GM23338 (cell line): ENCODE measurements around the gene MAP4K1. TPM values are rescaled to one million over a fixed set of nuclear protein-coding genes. Genes with fewer than 3 reads are reported as not detected.
"Not testable (repeated sequence)": the region's sequence is repeated elsewhere in the genome, so short reads cannot be mapped to it uniquely, and the experiment has no call there.

Source experiments
- ATAC-seq: fragments of 200-7000 bp; cut with Tn5 transposase; 3 replicates; pipeline ENCODE4 v1.9.1; 2020
- DNase-seq: peaks from one replicate; pipeline ENCODE4 v3.0.0-alpha.2; 2015; ENCODE audit warnings: low spot score
- H2AFZ ChIP-seq: fragments of 200-600 bp; sonication (generic); 2 replicates; pipeline ENCODE4 v1.8.0; 2016; ENCODE audit warnings: antibody characterized with exemption, mild to moderate bottlenecking, moderate library complexity
- H3F3A ChIP-seq: fragments of 200-600 bp; sonication (generic); replicated peaks from 2 replicates; pipeline ENCODE4 v1.8.0; 2017; ENCODE audit warnings: antibody characterized with exemption, mixed run types, low read depth
- H3K27ac ChIP-seq: fragments of 200-600 bp; sonication (generic); 2 replicates; pipeline ENCODE4 v1.6.1; 2016; ENCODE audit warnings: low read depth
- H3K27me3 ChIP-seq: fragments of 200-600 bp; sonication (generic); 2 replicates; pipeline ENCODE4 v1.8.0; 2016; ENCODE audit warnings: mild to moderate bottlenecking, mixed run types, moderate library complexity; ENCODE audit not compliant: insufficient read depth
- H3K36me3 ChIP-seq: fragments of 200-600 bp; sonication (generic); 2 replicates; pipeline ENCODE4 v1.8.0; 2016; ENCODE audit warnings: mild to moderate bottlenecking; ENCODE audit not compliant: insufficient read depth
- H3K4me1 ChIP-seq: fragments of 200-600 bp; sonication (generic); 2 replicates; pipeline ENCODE4 v1.8.0; 2016; ENCODE audit warnings: mild to moderate bottlenecking, moderate library complexity; ENCODE audit not compliant: insufficient read depth
- H3K4me2 ChIP-seq: fragments of 200-600 bp; sonication (generic); 2 replicates; pipeline ENCODE4 v1.7.1; 2017; ENCODE audit warnings: mixed run types
- H3K4me3 ChIP-seq: fragments of 200-600 bp; sonication (generic); 2 replicates; pipeline ENCODE4 v1.6.1; 2016; ENCODE audit warnings: mixed run types
- H3K79me2 ChIP-seq: fragments of 200-600 bp; sonication (generic); replicated peaks from 2 replicates; pipeline ENCODE4 v1.8.0; 2017; ENCODE audit warnings: mild to moderate bottlenecking; ENCODE audit not compliant: insufficient read depth
- H3K9me2 ChIP-seq: fragments of 200-600 bp; sonication (generic); 2 replicates; pipeline ENCODE4 v1.8.0; 2017; ENCODE audit not compliant: insufficient read depth
- H4K20me1 ChIP-seq: fragments of 200-600 bp; sonication (generic); replicated peaks from 2 replicates; pipeline ENCODE4 v1.8.0; 2017; ENCODE audit warnings: mild to moderate bottlenecking; ENCODE audit not compliant: insufficient read depth
- H3K27ac Mint-ChIP-seq: 2 replicates; pipeline ENCODE4 v1.8.0; 2020; ENCODE audit warnings: inconsistent platforms, mild to moderate bottlenecking, moderate library complexity, mixed read lengths
- H3K27me3 Mint-ChIP-seq: 3 replicates; pipeline ENCODE4 v1.8.0; 2022; ENCODE audit warnings: low read depth, mild to moderate bottlenecking, moderate library complexity, mixed read lengths, inconsistent platforms; ENCODE audit not compliant: insufficient read depth, poor library complexity
- H3K36me3 Mint-ChIP-seq: 3 replicates; pipeline ENCODE4 v1.8.0; 2021; ENCODE audit warnings: low read depth, mild to moderate bottlenecking, inconsistent platforms, moderate library complexity, mixed read lengths
- H3K4me1 Mint-ChIP-seq: 3 replicates; pipeline ENCODE4 v1.8.0; 2020; ENCODE audit warnings: mild to moderate bottlenecking, inconsistent platforms, mixed read lengths
- H3K4me3 Mint-ChIP-seq: 3 replicates; pipeline ENCODE4 v1.8.0; 2021; ENCODE audit warnings: moderate library complexity, mild to moderate bottlenecking, inconsistent platforms, mixed read lengths
- H3K9me3 Mint-ChIP-seq: 3 replicates; pipeline ENCODE4 v1.8.0; 2020; ENCODE audit warnings: moderate library complexity, mild to moderate bottlenecking, inconsistent platforms, mixed read lengths
- CREB1 ChIP-seq: fragments of 250-450 bp; sonication (Bioruptor Pico); IDR thresholded peaks from 2 replicates; pipeline ENCODE4 v1.5.0; 2020; ENCODE audit warnings: low read depth, mild to moderate bottlenecking, moderate library complexity
- EZH2phosphoT487 ChIP-seq: fragments of 200-600 bp; sonication (generic); IDR thresholded peaks from one replicate; pipeline ENCODE4 v1.8.1; 2018; ENCODE audit warnings: antibody characterized with exemption; ENCODE audit not compliant: unreplicated experiment
- JUNB ChIP-seq: IDR thresholded peaks from one replicate; pipeline ENCODE4 v1.6.1; 2016; ENCODE audit warnings: antibody characterized with exemption; ENCODE audit not compliant: unreplicated experiment
- ZNF114 ChIP-seq: fragments of 250-450 bp; sonication (Bioruptor Pico); IDR thresholded peaks from 2 replicates; pipeline ENCODE4 v1.5.0; 2020; ENCODE audit warnings: mild to moderate bottlenecking, moderate library complexity
- polyA plus RNA-seq: library from polyadenylated mRNA; unstranded; fragments of >200 nt; fragmentation: Nextera tagmentation; extraction: Ambion mirVana; gene quantifications from 2 replicates; pipeline ENCODE4 v1.2.1, GENCODE V29; 2016
- total RNA-seq: library from RNA; depleted of rRNA; stranded (reverse); fragments of >200 nt; shearing (Covaris generic); gene quantifications from 2 replicates; pipeline ENCODE4 v1.2.3, GENCODE V29; 2014
- TF ChIP-seq, protein P1 (sequence below): fragments of 250-450 bp; sonication (Bioruptor Pico); IDR thresholded peaks from 2 replicates; pipeline ENCODE4 v1.5.0; 2020; ENCODE audit warnings: mild to moderate bottlenecking, moderate library complexity
- TF ChIP-seq, protein P2 (sequence below): IDR thresholded peaks from one replicate; pipeline ENCODE4 v1.6.1; 2018; ENCODE audit warnings: antibody characterized with exemption; ENCODE audit not compliant: unreplicated experiment

Gene MAP4K1
- total and polyA plus RNA-seq, 2 experiments from 2014 or later, result 7.7 to 44.6 TPM

DNA sequence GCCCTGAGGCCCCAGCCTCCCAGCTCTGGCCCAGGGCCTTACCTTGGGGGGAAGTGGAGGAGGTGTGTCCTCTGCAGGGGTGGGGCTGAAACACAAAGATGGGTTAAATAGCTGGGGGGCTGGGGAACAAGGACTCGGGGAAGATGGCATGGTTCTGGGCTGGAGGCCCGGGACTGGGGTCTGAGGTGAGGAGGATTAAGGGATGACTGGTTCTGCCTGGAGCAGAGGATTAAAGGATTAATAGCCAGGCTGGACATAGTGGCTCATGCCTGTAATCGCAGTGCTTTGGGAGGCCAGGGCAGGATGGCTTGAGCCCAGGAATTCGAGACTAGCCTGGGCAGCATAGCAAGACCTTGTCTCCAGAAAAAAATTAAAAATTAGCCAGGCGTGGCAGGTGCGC is 11.6 kb downstream of the MAP4K1 start (continued):
- TF ChIP-seq, protein P1, sequence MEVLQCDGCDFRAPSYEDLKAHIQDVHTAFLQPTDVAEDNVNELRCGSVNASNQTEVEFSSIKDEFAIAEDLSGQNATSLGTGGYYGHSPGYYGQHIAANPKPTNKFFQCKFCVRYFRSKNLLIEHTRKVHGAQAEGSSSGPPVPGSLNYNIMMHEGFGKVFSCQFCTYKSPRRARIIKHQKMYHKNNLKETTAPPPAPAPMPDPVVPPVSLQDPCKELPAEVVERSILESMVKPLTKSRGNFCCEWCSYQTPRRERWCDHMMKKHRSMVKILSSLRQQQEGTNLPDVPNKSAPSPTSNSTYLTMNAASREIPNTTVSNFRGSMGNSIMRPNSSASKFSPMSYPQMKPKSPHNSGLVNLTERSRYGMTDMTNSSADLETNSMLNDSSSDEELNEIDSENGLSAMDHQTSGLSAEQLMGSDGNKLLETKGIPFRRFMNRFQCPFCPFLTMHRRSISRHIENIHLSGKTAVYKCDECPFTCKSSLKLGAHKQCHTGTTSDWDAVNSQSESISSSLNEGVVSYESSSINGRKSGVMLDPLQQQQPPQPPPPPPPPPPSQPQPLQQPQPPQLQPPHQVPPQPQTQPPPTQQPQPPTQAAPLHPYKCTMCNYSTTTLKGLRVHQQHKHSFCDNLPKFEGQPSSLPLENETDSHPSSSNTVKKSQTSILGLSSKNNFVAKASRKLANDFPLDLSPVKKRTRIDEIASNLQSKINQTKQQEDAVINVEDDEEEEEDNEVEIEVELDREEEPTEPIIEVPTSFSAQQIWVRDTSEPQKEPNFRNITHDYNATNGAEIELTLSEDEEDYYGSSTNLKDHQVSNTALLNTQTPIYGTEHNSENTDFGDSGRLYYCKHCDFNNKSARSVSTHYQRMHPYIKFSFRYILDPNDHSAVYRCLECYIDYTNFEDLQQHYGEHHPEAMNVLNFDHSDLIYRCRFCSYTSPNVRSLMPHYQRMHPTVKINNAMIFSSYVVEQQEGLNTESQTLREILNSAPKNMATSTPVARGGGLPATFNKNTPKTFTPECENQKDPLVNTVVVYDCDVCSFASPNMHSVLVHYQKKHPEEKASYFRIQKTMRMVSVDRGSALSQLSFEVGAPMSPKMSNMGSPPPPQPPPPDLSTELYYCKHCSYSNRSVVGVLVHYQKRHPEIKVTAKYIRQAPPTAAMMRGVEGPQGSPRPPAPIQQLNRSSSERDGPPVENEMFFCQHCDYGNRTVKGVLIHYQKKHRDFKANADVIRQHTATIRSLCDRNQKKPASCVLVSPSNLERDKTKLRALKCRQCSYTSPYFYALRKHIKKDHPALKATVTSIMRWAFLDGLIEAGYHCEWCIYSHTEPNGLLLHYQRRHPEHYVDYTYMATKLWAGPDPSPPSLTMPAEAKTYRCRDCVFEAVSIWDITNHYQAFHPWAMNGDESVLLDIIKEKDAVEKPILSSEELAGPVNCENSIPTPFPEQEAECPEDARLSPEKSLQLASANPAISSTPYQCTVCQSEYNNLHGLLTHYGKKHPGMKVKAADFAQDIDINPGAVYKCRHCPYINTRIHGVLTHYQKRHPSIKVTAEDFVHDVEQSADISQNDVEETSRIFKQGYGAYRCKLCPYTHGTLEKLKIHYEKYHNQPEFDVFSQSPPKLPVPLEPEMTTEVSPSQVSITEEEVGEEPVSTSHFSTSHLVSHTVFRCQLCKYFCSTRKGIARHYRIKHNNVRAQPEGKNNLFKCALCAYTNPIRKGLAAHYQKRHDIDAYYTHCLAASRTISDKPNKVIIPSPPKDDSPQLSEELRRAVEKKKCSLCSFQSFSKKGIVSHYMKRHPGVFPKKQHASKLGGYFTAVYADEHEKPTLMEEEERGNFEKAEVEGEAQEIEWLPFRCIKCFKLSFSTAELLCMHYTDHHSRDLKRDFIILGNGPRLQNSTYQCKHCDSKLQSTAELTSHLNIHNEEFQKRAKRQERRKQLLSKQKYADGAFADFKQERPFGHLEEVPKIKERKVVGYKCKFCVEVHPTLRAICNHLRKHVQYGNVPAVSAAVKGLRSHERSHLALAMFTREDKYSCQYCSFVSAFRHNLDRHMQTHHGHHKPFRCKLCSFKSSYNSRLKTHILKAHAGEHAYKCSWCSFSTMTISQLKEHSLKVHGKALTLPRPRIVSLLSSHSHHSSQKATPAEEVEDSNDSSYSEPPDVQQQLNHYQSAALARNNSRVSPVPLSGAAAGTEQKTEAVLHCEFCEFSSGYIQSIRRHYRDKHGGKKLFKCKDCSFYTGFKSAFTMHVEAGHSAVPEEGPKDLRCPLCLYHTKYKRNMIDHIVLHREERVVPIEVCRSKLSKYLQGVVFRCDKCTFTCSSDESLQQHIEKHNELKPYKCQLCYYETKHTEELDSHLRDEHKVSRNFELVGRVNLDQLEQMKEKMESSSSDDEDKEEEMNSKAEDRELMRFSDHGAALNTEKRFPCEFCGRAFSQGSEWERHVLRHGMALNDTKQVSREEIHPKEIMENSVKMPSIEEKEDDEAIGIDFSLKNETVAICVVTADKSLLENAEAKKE (CRISPR knock-in tag), result no peak

DNA sequence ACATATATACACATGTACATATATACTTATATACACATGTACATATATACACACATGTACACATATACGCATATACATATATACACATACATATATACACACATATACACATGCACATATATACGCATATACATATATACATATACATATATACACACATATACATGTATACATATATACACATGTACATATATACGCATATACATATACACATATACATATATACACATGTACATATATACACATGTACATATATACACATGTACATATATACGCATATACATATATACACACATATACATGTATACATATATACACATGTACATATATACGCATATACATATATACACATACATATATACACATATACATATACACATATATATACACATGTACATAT is 14.9 kb downstream of the MAP4K1 start:
- not testable (repeated sequence) for H3K4me1 Mint-ChIP-seq, H3K4me3 Mint-ChIP-seq, H4K20me1 ChIP-seq, H3K9me2 ChIP-seq, H3K36me3 Mint-ChIP-seq, H3K79me2 ChIP-seq, H3K4me3 ChIP-seq, DNase-seq, H3K27ac ChIP-seq, H3K9me3 Mint-ChIP-seq, H3K27me3 ChIP-seq, H3K4me1 ChIP-seq, H2AFZ ChIP-seq, H3K4me2 ChIP-seq, ATAC-seq, H3K27ac Mint-ChIP-seq, H3K36me3 ChIP-seq
- peaks cover 12% of the 10 kb centered on the region for H3K27me3 Mint-ChIP-seq
- peaks cover 12% of the 10 kb centered on the region for H3F3A ChIP-seq

DNA sequence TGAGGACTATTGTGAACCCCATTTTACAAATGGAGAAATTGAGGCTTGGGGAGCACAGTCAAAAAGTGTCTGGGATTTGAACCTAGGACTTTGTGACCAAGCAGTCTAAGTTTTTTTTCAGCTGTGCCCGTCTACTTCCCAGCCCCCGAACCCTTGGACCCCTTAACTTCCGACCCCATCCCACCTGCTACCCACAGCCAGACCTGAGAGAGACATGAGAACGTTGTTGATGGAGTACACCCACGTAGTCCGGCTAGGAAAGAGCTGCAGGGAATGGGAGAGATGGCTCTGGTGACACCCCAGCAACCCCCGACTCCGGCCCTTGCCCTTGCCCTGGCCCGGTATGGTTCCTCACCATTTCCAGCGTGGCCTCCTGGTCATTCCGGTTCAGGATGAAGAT is 18.0 kb downstream of the MAP4K1 start:
- no peak for ATAC-seq
- Histone ChIP-seq H3K36me3 (no peaks in the 10 kb centered on the region), H3K4me2 (no peak overlapping the region), H3K79me2 (no peaks in the 10 kb centered on the region), H2AFZ (no peak overlapping the region), H3F3A (peaks cover 25% of the 10 kb centered on the region), H4K20me1 (no peaks in the 10 kb centered on the region), H3K9me2 (no peaks in the 10 kb centered on the region), H3K4me1 (no peaks in the 10 kb centered on the region), H3K4me3 (no peak overlapping the region), H3K27me3 (no peaks in the 10 kb centered on the region), H3K27ac (no peak overlapping the region)
- H3K9me3 Mint-ChIP-seq, result no peaks in the 10 kb centered on the region
- peaks cover 28% of the 10 kb centered on the region for H3K27me3 Mint-ChIP-seq
- peaks cover 6% of the 10 kb centered on the region; the same call in 1 of the 3 replicates for H3K4me1 Mint-ChIP-seq
- H3K36me3 Mint-ChIP-seq, result no peaks in the 10 kb centered on the region; the same call in 2 of the 3 replicates
- no peak for DNase-seq
- H3K4me3 Mint-ChIP-seq, result no peak overlapping the region
- H3K27ac Mint-ChIP-seq, result no peak overlapping the region
- TF ChIP-seq CREB1 (CRISPR knock-in tag) (no peak), EZH2phosphoT487 (no peak), ZNF114 (CRISPR knock-in tag) (no peak), JUNB (no peak)
- TF ChIP-seq, protein P2, sequence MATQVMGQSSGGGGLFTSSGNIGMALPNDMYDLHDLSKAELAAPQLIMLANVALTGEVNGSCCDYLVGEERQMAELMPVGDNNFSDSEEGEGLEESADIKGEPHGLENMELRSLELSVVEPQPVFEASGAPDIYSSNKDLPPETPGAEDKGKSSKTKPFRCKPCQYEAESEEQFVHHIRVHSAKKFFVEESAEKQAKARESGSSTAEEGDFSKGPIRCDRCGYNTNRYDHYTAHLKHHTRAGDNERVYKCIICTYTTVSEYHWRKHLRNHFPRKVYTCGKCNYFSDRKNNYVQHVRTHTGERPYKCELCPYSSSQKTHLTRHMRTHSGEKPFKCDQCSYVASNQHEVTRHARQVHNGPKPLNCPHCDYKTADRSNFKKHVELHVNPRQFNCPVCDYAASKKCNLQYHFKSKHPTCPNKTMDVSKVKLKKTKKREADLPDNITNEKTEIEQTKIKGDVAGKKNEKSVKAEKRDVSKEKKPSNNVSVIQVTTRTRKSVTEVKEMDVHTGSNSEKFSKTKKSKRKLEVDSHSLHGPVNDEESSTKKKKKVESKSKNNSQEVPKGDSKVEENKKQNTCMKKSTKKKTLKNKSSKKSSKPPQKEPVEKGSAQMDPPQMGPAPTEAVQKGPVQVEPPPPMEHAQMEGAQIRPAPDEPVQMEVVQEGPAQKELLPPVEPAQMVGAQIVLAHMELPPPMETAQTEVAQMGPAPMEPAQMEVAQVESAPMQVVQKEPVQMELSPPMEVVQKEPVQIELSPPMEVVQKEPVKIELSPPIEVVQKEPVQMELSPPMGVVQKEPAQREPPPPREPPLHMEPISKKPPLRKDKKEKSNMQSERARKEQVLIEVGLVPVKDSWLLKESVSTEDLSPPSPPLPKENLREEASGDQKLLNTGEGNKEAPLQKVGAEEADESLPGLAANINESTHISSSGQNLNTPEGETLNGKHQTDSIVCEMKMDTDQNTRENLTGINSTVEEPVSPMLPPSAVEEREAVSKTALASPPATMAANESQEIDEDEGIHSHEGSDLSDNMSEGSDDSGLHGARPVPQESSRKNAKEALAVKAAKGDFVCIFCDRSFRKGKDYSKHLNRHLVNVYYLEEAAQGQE, result no peak
